ENCODE measurements around the gene PPP2R1B. TPM values are rescaled to one million over a fixed set of nuclear protein-coding genes. Genes with fewer than 3 reads are reported as not detected.

Gene PPP2R1B
- 1 to 10 TPM; 6.3 to 9.5 TPM for polyA plus RNA-seq

DNA sequence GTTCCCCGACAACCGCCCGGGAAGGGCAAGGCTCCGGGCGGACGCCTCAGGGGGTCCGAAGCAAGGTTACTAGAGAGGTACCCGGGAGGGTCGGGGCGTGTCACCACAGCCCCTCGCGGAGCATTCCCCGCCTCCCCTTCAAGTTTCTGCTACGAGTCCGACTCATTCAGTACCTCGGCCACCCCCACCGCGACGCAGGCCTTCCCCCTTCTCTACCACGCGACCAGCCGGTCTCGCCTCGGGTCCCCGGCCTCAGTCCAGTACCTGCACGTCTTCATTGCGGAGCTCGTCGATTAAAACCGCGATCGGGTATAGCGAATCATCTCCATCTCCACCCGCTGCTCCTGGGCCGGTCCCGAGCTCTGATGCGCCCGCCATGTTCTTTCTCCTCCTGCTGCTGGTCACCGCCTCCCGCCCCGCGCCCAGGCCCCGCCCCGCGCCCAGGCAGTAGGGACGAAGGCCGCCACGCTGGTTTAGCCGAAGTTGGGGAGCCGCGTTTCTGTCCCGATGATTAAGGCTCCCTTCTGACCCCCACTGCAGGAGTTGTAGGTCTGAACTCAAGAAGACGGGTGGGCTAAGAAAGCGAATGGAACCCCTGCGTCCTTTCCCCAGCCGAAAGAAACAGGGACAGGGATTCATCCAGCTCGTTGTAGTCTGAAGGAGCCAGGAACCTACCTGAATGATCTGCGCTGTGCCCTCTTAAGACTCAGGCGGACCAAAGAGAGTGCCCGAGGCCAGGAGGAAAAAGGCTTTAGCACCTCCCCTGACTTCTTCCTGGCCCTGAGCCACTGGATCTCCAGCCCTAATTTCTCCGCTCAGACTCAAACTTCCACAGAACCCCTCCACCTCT is at the start of gene PPP2R1B:
PPP2R1B (minus strand) TSS at position 406 of the 850 bp plus-strand sequence; CDS start at position 378, 28 bp downstream.
- WGBS, 2 donors, result 0% methylated on average over 56 to 61 of the region's 61 CpGs
- Histone ChIP-seq H3K4me1 (ENCODE audit: control insufficient read depth in 2 of 2, insufficient read depth in 2 of 2, low read length in 1 of 2) (no peaks in the 10 kb centered on the region), H3K4me3 (ENCODE audit: low read depth in 1 of 2, low read length in 2 of 2) (peak within 1 kb of the TSS; percentile 80 to 90), H3K27ac (ENCODE audit: low read depth in 2 of 2, low read length in 1 of 2) (peak within 1 kb of the TSS; percentile 93 to 94), H3K27me3 (ENCODE audit: control insufficient read depth in 1 of 2, insufficient read depth in 2 of 2, low read length in 2 of 2) (no peaks in the 10 kb centered on the region), H3K9me3 (ENCODE audit: control insufficient read depth in 2 of 2, insufficient read depth in 1 of 2, low read depth in 1 of 2, low read length in 1 of 2) (no peaks in the 10 kb centered on the region), H3K36me3 (ENCODE audit: control insufficient read depth in 2 of 2, insufficient read depth in 2 of 2, low read length in 1 of 2) (peaks cover 0 to 3% of the 10 kb centered on the region in 2 donors)

DNA sequence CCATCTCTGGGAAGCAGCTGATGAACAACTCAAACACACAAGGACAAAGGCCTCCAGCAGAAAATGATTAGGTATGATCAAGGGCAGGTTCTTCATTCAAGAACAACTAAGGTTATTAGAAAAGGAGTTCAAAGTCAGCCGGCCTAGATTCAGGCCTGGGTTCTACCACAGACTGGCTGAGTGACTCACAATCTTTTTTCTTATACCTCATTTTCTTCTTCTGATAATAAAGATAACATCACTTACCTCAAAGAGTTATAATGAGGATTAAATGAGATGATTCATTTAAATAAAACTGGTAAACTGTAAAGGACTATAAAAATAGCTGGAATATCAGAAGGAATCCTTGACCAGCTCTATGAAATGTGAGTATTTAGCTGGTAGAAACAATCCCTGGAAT is 49.3 kb upstream of the PPP2R1B start:
- Histone ChIP-seq H3K4me3 (ENCODE audit: low read depth in 1 of 2, low read length in 2 of 2) (no peak overlapping the region), H3K4me1 (ENCODE audit: control insufficient read depth in 2 of 2, insufficient read depth in 2 of 2, low read length in 1 of 2) (no peaks in the 10 kb centered on the region), H3K27ac (ENCODE audit: low read depth in 2 of 2, low read length in 1 of 2) (no peak overlapping the region), H3K9me3 (ENCODE audit: control insufficient read depth in 2 of 2, insufficient read depth in 1 of 2, low read depth in 1 of 2, low read length in 1 of 2) (no peaks in the 10 kb centered on the region), H3K36me3 (ENCODE audit: control insufficient read depth in 2 of 2, insufficient read depth in 2 of 2, low read length in 1 of 2) (peaks cover 0 to 3% of the 10 kb centered on the region in 2 donors), H3K27me3 (ENCODE audit: control insufficient read depth in 1 of 2, insufficient read depth in 2 of 2, low read length in 2 of 2) (no peaks in the 10 kb centered on the region)
- 84 to 88% methylated on average over 1 of the region's 1 CpG for WGBS, 2 donors

DNA sequence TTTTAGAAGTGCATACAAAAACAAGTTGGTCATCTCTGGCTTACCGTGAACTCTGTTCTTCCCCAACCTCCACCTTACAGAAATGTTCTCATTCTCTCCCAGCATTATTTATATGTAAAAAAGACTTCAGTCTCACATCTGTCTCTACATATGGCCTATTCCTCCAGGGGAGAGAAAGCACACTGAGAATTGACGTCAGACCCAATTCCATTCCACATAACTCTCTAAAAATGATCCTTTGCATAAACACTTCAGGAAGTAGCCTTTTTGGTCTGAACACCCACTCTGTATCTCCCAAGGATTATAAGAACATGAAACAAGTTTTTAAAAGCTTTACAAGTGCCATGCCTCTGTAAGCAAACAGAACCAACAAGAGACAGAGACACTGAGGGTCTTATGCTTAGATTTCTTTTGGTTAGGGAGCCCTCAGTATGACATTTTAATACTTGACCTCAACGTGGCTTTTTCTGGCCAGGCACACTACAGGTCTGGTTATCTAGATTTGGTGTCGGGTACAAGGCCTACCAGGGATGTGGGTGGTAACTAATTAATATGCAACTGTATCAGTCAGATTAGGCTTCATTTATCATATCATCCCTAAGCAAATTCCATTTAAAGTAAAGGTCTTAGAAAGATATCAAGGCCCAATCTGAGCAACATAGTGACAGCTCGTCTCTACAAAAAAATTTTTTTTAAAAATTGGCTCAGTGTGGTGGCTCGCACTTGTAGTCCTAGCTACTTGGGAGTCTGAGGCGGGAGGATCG is 48.5 kb upstream of the PPP2R1B start:
- Histone ChIP-seq H3K9me3 (ENCODE audit: control insufficient read depth in 2 of 2, insufficient read depth in 1 of 2, low read depth in 1 of 2, low read length in 1 of 2) (no peaks in the 10 kb centered on the region), H3K4me3 (ENCODE audit: low read depth in 1 of 2, low read length in 2 of 2) (no peak overlapping the region), H3K36me3 (ENCODE audit: control insufficient read depth in 2 of 2, insufficient read depth in 2 of 2, low read length in 1 of 2) (no peaks in the 10 kb centered on the region), H3K4me1 (ENCODE audit: control insufficient read depth in 2 of 2, insufficient read depth in 2 of 2, low read length in 1 of 2) (no peaks in the 10 kb centered on the region), H3K27me3 (ENCODE audit: control insufficient read depth in 1 of 2, insufficient read depth in 2 of 2, low read length in 2 of 2) (no peaks in the 10 kb centered on the region), H3K27ac (ENCODE audit: low read depth in 2 of 2, low read length in 1 of 2) (peak overlapping the region in 1 of 2 donors; percentile 20)
- 78 to 80% methylated on average over 8 of the region's 8 CpGs for WGBS, 2 donors

DNA sequence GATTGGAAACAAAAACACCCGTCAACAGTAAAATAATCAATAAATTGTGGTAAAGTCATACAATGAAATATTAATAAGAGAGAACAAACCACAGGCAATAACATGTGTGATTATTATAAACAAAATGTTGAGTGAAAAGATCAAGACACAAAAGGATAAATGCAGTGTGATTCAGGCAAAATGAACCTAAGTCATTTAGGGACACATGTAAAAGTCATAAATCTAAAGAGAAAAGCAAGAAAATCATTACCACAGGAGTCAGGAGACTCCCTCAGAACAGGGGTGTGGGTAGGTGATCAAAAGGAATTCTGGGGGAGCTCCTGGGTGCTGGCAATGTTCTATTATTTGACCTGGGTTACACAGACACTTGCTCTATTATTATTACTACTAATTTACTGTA is 47.9 kb upstream of the PPP2R1B start:
- no peak overlapping the region for H3K27ac ChIP-seq (ENCODE audit: low read depth in 2 of 2, low read length in 1 of 2)

DNA sequence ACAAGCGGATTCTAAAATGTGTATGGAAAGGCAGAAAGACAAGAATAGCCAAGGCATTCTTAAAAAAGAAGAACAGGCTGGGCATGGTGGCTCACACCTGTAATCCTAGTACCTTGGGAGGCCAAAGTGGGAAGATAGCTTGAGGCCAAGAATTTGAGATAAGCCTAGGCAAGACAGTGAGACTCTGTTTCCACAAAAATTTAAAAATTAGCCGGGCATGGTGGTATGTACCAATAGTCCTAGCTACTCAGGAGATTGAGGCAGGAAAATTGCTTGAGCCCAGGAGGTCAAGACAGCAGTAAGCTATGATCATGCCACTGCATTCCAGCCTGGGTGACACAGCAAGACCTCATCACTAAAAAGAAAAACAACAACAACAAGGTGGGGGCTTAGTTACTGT is 46.0 kb upstream of the PPP2R1B start:
- H3K27me3 ChIP-seq (ENCODE audit: control insufficient read depth in 1 of 2, insufficient read depth in 2 of 2, low read length in 2 of 2), result no peaks in the 10 kb centered on the region
- H3K9me3 ChIP-seq (ENCODE audit: control insufficient read depth in 2 of 2, insufficient read depth in 1 of 2, low read depth in 1 of 2, low read length in 1 of 2), result no peaks in the 10 kb centered on the region
- no peak overlapping the region for H3K27ac ChIP-seq (ENCODE audit: low read depth in 2 of 2, low read length in 1 of 2)
- no peaks in the 10 kb centered on the region for H3K4me1 ChIP-seq (ENCODE audit: control insufficient read depth in 2 of 2, insufficient read depth in 2 of 2, low read length in 1 of 2)
- peaks cover 0 to 9% of the 10 kb centered on the region in 2 donors for H3K36me3 ChIP-seq (ENCODE audit: control insufficient read depth in 2 of 2, insufficient read depth in 2 of 2, low read length in 1 of 2)
- H3K4me3 ChIP-seq (ENCODE audit: low read depth in 1 of 2, low read length in 2 of 2), result no peak overlapping the region
- 98 to 99% methylated on average over 2 of the region's 2 CpGs for WGBS, 2 donors

More for the DNA sequence above, 47.9 kb upstream of the PPP2R1B start:
- Histone ChIP-seq H3K36me3 (ENCODE audit: control insufficient read depth in 2 of 2, insufficient read depth in 2 of 2, low read length in 1 of 2) (no peaks in the 10 kb centered on the region), H3K4me1 (ENCODE audit: control insufficient read depth in 2 of 2, insufficient read depth in 2 of 2, low read length in 1 of 2) (no peaks in the 10 kb centered on the region), H3K4me3 (ENCODE audit: low read depth in 1 of 2, low read length in 2 of 2) (no peak overlapping the region), H3K27me3 (ENCODE audit: control insufficient read depth in 1 of 2, insufficient read depth in 2 of 2, low read length in 2 of 2) (no peaks in the 10 kb centered on the region), H3K9me3 (ENCODE audit: control insufficient read depth in 2 of 2, insufficient read depth in 1 of 2, low read depth in 1 of 2, low read length in 1 of 2) (no peaks in the 10 kb centered on the region)
- 84 to 93% methylated on average over 1 of the region's 1 CpG for WGBS, 2 donors

DNA sequence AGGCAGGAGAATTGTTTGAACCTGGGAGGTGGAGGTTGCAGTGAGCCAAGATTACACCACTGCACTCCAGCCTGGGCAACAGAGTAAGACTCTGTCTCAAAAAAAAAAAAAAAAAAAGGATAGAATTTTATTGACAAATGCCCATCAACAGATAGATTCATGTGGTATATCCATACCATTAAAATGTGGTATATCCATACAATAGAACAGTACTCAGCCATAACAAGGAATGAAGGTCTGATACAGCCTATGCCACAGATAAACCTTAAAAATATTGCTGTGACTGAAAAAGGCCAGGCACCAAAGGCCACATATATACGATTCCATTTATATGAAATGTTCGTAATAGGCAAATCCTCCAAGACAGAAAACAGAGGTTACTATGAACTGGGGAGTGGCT is 45.3 kb upstream of the PPP2R1B start:
- peaks cover 0 to 9% of the 10 kb centered on the region in 2 donors for H3K36me3 ChIP-seq (ENCODE audit: control insufficient read depth in 2 of 2, insufficient read depth in 2 of 2, low read length in 1 of 2)
- H3K9me3 ChIP-seq (ENCODE audit: control insufficient read depth in 2 of 2, insufficient read depth in 1 of 2, low read depth in 1 of 2, low read length in 1 of 2), result no peaks in the 10 kb centered on the region
- 97 to 99% methylated on average over 2 of the region's 2 CpGs for WGBS, 2 donors

DNA sequence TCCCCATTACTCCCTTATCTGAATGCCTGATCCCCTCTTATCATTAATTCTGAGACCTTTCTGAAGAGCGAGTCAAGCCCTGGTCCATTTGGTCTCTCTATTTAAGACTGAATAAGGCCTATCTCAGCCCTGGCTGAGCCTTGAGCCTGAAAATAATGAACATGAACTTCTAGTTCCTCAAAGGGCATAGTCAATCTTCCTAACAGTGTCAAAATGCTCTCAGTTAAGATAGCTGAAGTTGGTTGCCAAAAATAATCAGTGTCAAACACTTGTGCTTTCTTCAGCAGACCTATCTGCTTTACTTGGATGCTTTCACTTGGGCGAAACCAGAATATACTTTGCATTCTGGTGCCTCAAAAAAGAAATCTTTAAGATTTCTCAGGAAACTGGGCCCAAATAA is 42.6 kb upstream of the PPP2R1B start:
- Histone ChIP-seq H3K9me3 (ENCODE audit: control insufficient read depth in 2 of 2, insufficient read depth in 1 of 2, low read depth in 1 of 2, low read length in 1 of 2) (no peaks in the 10 kb centered on the region), H3K27me3 (ENCODE audit: control insufficient read depth in 1 of 2, insufficient read depth in 2 of 2, low read length in 2 of 2) (no peaks in the 10 kb centered on the region), H3K36me3 (ENCODE audit: control insufficient read depth in 2 of 2, insufficient read depth in 2 of 2, low read length in 1 of 2) (peaks cover 0 to 12% of the 10 kb centered on the region in 2 donors), H3K27ac (ENCODE audit: low read depth in 2 of 2, low read length in 1 of 2) (no peak overlapping the region), H3K4me3 (ENCODE audit: low read depth in 1 of 2, low read length in 2 of 2) (no peak overlapping the region), H3K4me1 (ENCODE audit: control insufficient read depth in 2 of 2, insufficient read depth in 2 of 2, low read length in 1 of 2) (no peaks in the 10 kb centered on the region)
- 98 to 99% methylated on average over 2 of the region's 2 CpGs for WGBS, 2 donors

More for the DNA sequence above, 45.3 kb upstream of the PPP2R1B start:
- H3K27ac ChIP-seq (ENCODE audit: low read depth in 2 of 2, low read length in 1 of 2), result no peak overlapping the region
- H3K27me3 ChIP-seq (ENCODE audit: control insufficient read depth in 1 of 2, insufficient read depth in 2 of 2, low read length in 2 of 2), result no peaks in the 10 kb centered on the region
- H3K4me1 ChIP-seq (ENCODE audit: control insufficient read depth in 2 of 2, insufficient read depth in 2 of 2, low read length in 1 of 2), result no peaks in the 10 kb centered on the region
- H3K4me3 ChIP-seq (ENCODE audit: low read depth in 1 of 2, low read length in 2 of 2), result no peak overlapping the region

DNA sequence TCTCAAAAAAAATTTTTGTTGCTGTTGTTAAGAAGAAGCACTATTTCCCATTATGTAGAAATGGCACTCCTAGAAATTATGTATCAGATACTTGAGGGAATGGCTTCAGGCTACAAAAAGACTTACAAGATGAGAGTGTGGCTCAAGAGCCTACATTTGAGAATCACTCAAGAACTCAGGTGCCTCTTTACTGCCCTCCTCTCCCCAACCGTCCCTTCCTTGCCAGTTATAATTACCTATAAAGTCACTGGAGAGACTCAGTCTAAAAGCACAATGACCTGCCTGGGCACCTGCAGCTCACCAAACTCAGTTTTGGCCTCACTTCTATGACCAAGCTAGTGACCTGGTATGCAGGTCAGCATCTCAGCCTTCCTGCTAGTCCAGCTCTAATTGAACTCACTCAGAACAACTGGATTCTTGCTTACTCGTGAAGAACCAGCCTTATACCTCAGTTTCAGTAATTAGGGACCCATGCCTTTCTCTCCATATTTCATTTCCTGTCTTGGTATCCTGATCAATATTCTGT is 41.9 kb upstream of the PPP2R1B start:
- Histone ChIP-seq H3K27ac (ENCODE audit: low read depth in 2 of 2, low read length in 1 of 2) (no peak overlapping the region), H3K4me1 (ENCODE audit: control insufficient read depth in 2 of 2, insufficient read depth in 2 of 2, low read length in 1 of 2) (no peaks in the 10 kb centered on the region), H3K4me3 (ENCODE audit: low read depth in 1 of 2, low read length in 2 of 2) (no peak overlapping the region), H3K36me3 (ENCODE audit: control insufficient read depth in 2 of 2, insufficient read depth in 2 of 2, low read length in 1 of 2) (peaks cover 0 to 12% of the 10 kb centered on the region in 2 donors), H3K9me3 (ENCODE audit: control insufficient read depth in 2 of 2, insufficient read depth in 1 of 2, low read depth in 1 of 2, low read length in 1 of 2) (no peaks in the 10 kb centered on the region), H3K27me3 (ENCODE audit: control insufficient read depth in 1 of 2, insufficient read depth in 2 of 2, low read length in 2 of 2) (no peaks in the 10 kb centered on the region)
- 90 to 95% methylated on average over 2 of the region's 2 CpGs for WGBS, 2 donors

DNA sequence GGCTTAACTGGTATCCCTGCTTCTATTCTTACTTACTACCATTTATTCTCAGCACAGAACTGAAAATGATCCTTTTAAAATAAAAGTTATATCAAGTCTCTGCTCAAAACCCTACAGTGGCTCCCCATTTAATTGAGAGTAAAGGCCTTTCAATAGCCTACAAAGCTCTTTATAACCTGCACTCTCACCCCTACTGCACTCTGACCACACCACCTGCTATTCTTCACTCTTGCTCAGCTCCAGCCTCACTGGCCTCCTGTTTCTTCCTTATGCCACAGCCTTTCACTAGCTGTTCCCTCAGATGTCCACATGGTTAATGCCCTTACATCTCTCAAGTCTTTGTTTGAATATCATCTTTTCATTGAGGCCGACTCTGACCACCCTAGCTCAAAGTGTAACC is 40.9 kb upstream of the PPP2R1B start:
- H3K4me1 ChIP-seq (ENCODE audit: control insufficient read depth in 2 of 2, insufficient read depth in 2 of 2, low read length in 1 of 2), result no peaks in the 10 kb centered on the region
- peaks cover 0 to 12% of the 10 kb centered on the region in 2 donors for H3K36me3 ChIP-seq (ENCODE audit: control insufficient read depth in 2 of 2, insufficient read depth in 2 of 2, low read length in 1 of 2)
- 89 to 96% methylated on average over 1 of the region's 1 CpG for WGBS, 2 donors
- no peaks in the 10 kb centered on the region for H3K27me3 ChIP-seq (ENCODE audit: control insufficient read depth in 1 of 2, insufficient read depth in 2 of 2, low read length in 2 of 2)
- no peak overlapping the region for H3K4me3 ChIP-seq (ENCODE audit: low read depth in 1 of 2, low read length in 2 of 2)
- no peak overlapping the region for H3K27ac ChIP-seq (ENCODE audit: low read depth in 2 of 2, low read length in 1 of 2)
- H3K9me3 ChIP-seq (ENCODE audit: control insufficient read depth in 2 of 2, insufficient read depth in 1 of 2, low read depth in 1 of 2, low read length in 1 of 2), result no peaks in the 10 kb centered on the region
